HepG2 (cell line): ENCODE data around the gene MTARC1. TPM values are rescaled to one million over a fixed set of nuclear protein-coding genes. Genes with fewer than 3 reads are reported as not detected.
A peak's percentile ranks its signal among the peaks of the same experiment; 100 is the strongest.

ENCODE experiments used
- ARID5B ChIP-seq: IDR thresholded peaks from 2 replicates; pipeline ENCODE4 v1.4.0; 2020; ENCODE audit warnings: mild to moderate bottlenecking, missing genetic modification reagents
- BORCS8-MEF2B ChIP-seq: sonication (generic); formaldehyde crosslinking; IDR thresholded peaks from 2 replicates; pipeline ENCODE4 v1.8.0; 2022; ENCODE audit warnings: mild to moderate bottlenecking, missing genetic modification reagents
- EP300 ChIP-seq, 3 experiments: sonication (generic) in 1 of 3; formaldehyde crosslinking in 1 of 3; IDR thresholded peaks; 2 replicates each; pipeline versions ENCODE4 v1.5.1 to v1.6.1; 2011 to 2020; ENCODE audit warnings: low read depth in 2 of 3, low read length in 2 of 3, borderline replicate concordance in 1 of 3, improper control_type of control experiment in 1 of 3, mild to moderate bottlenecking in 1 of 3, missing genetic modification reagents in 1 of 3, moderate library complexity in 1 of 3
- GATAD2A ChIP-seq: IDR thresholded peaks from 2 replicates; pipeline ENCODE4 v1.6.1; 2016
- HNF4A ChIP-seq: sonication (generic); formaldehyde crosslinking; IDR thresholded peaks from 2 replicates; pipeline ENCODE4 v1.4.0; 2020; ENCODE audit warnings: missing genetic modification reagents
- KDM6A ChIP-seq: IDR thresholded peaks from 2 replicates; pipeline ENCODE4 v1.6.1; 2016; ENCODE audit warnings: low read depth
- KLF16 ChIP-seq, 2 experiments: sonication (generic) in 1 of 2; formaldehyde crosslinking in 1 of 2; IDR thresholded peaks; 2 replicates each; pipeline versions ENCODE4 v1.6.1 to v1.8.0; 2016 to 2023; ENCODE audit warnings: missing genetic modification reagents in 2 of 2, missing compliant biosample characterization in 1 of 2
- MIER3 ChIP-seq: IDR thresholded peaks from 2 replicates; pipeline ENCODE4 v1.6.1; 2016; ENCODE audit warnings: missing compliant biosample characterization, borderline replicate concordance
- NR2F2 ChIP-seq: IDR thresholded peaks from 2 replicates; pipeline ENCODE4 v1.6.1; 2012; ENCODE audit warnings: low read depth, inconsistent platforms, borderline replicate concordance
- RARA ChIP-seq: IDR thresholded peaks from 2 replicates; pipeline ENCODE4 v1.6.1; 2016; ENCODE audit warnings: missing genetic modification reagents, missing compliant biosample characterization
- RXRA ChIP-seq: sonication (generic); formaldehyde crosslinking; IDR thresholded peaks from 2 replicates; pipeline ENCODE4 v1.5.1; 2020; ENCODE audit warnings: missing genetic modification reagents
- SIX4 ChIP-seq: sonication (generic); formaldehyde crosslinking; IDR thresholded peaks from 2 replicates; pipeline ENCODE4 v1.4.0; 2020; ENCODE audit warnings: missing genetic modification reagents
- SOX5 ChIP-seq: IDR thresholded peaks from 2 replicates; pipeline ENCODE4 v1.6.1; 2016; ENCODE audit warnings: borderline replicate concordance
- TCF7 ChIP-seq: sonication (generic); IDR thresholded peaks from 2 replicates; pipeline ENCODE4 v1.6.1; 2016; ENCODE audit warnings: antibody characterized with exemption, low read depth
- TMF1 ChIP-seq: sonication (generic); formaldehyde crosslinking; IDR thresholded peaks from 2 replicates; pipeline ENCODE4 v1.8.1; 2022; ENCODE audit warnings: low read depth, missing genetic modification reagents
- ZMYM4 ChIP-seq: sonication (generic); formaldehyde crosslinking; IDR thresholded peaks from 2 replicates; pipeline ENCODE4 v1.8.1; 2023; ENCODE audit warnings: mild to moderate bottlenecking, missing genetic modification reagents
- ZNF3 ChIP-seq: IDR thresholded peaks from 2 replicates; pipeline ENCODE4 v1.7.0; 2017; ENCODE audit warnings: inconsistent platforms
- ZNF362 ChIP-seq: sonication (generic); formaldehyde crosslinking; IDR thresholded peaks from 2 replicates; pipeline ENCODE4 v1.4.0; 2020; ENCODE audit warnings: missing genetic modification reagents, mild to moderate bottlenecking, borderline replicate concordance
- ZNF547 ChIP-seq: sonication (generic); formaldehyde crosslinking; IDR thresholded peaks from 2 replicates; pipeline ENCODE4 v1.5.1; 2020; ENCODE audit warnings: mild to moderate bottlenecking, missing genetic modification reagents
- ZNF556 ChIP-seq: sonication (generic); formaldehyde crosslinking; IDR thresholded peaks from 2 replicates; pipeline ENCODE4 v1.4.0; 2020; ENCODE audit warnings: mild to moderate bottlenecking, missing genetic modification reagents, borderline replicate concordance
- ZNF674 ChIP-seq: sonication (generic); formaldehyde crosslinking; IDR thresholded peaks from 2 replicates; pipeline ENCODE4 v1.5.0; 2020; ENCODE audit warnings: low read depth, mild to moderate bottlenecking, missing genetic modification reagents
- polyA plus RNA-seq, 8 experiments: library from polyadenylated mRNA; depleted of rRNA in 3 of 8; stranded (reverse) in 7 of 8; unstranded in 1 of 8; fragments of >200 nt; fragmentation: Illumina TruSeq in 4 of 8; extraction: Trizol in 4 of 8; gene quantifications; 2 replicates each; pipeline versions ENCODE4 v1.2.1 to v1.2.3, GENCODE V29; 2011 to 2016; ENCODE audit warnings: low read depth in 4 of 8, missing spikeins in 1 of 8, mixed read lengths in 1 of 8; ENCODE audit not compliant: insufficient read depth in 1 of 8
- total RNA-seq, 5 experiments: library from RNA; depleted of rRNA; stranded (reverse); fragments of >200 nt; fragmentation: Illumina TruSeq; extraction: Trizol; gene quantifications; 2 replicates each; pipeline ENCODE4 v1.2.3, GENCODE V29; 2016; ENCODE audit warnings: low read depth in 1 of 5
- TF ChIP-seq, protein P1 (sequence below): sonication (generic); formaldehyde crosslinking; conservative IDR thresholded peaks from 2 replicates; pipeline ENCODE4 v1.4.0; 2020; ENCODE audit warnings: mild to moderate bottlenecking, missing genetic modification reagents, moderate library complexity

MTARC1 gene
- total and polyA plus RNA-seq, 2 of the 13 experiments (the other 11 are each of a cell fraction or from before 2014, with no cell fraction given) = 19.4 to 106 TPM

- TF ChIP-seq, protein P1, sequence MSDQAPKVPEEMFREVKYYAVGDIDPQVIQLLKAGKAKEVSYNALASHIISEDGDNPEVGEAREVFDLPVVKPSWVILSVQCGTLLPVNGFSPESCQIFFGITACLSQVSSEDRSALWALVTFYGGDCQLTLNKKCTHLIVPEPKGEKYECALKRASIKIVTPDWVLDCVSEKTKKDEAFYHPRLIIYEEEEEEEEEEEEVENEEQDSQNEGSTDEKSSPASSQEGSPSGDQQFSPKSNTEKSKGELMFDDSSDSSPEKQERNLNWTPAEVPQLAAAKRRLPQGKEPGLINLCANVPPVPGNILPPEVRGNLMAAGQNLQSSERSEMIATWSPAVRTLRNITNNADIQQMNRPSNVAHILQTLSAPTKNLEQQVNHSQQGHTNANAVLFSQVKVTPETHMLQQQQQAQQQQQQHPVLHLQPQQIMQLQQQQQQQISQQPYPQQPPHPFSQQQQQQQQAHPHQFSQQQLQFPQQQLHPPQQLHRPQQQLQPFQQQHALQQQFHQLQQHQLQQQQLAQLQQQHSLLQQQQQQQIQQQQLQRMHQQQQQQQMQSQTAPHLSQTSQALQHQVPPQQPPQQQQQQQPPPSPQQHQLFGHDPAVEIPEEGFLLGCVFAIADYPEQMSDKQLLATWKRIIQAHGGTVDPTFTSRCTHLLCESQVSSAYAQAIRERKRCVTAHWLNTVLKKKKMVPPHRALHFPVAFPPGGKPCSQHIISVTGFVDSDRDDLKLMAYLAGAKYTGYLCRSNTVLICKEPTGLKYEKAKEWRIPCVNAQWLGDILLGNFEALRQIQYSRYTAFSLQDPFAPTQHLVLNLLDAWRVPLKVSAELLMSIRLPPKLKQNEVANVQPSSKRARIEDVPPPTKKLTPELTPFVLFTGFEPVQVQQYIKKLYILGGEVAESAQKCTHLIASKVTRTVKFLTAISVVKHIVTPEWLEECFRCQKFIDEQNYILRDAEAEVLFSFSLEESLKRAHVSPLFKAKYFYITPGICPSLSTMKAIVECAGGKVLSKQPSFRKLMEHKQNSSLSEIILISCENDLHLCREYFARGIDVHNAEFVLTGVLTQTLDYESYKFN (CRISPR knock-in tag) = no peak
- TF ChIP-seq RARA (CRISPR knock-in tag) (peak; percentile 62), ZNF362 (CRISPR knock-in tag) (no peak), HNF4A (CRISPR knock-in tag) (peak; percentile 60), TMF1 (CRISPR knock-in tag) (no peak), SIX4 (CRISPR knock-in tag) (0 out of 2 replicates have a peak, but pooled peaks have one; percentile 52), ZNF556 (CRISPR knock-in tag) (no peak), GATAD2A (peak; percentile 84), MIER3 (CRISPR knock-in tag) (peak; percentile 48; the same call in 1 of the 2 replicates), BORCS8-MEF2B (CRISPR knock-in tag) (no peak), RXRA (CRISPR knock-in tag) (peak; percentile 44; the same call in 1 of the 2 replicates), TCF7 (peak; percentile 84), NR2F2 (no peak), ZMYM4 (CRISPR knock-in tag) (peak; percentile 55), ARID5B (peak; percentile 86), SOX5 (CRISPR knock-in tag) (peak; percentile 31; the same call in 1 of the 2 replicates), ZNF674 (no peak), ZNF3 (CRISPR knock-in tag) (peak; percentile 64; the same call in 1 of the 2 replicates), ZNF547 (CRISPR knock-in tag) (no peak), KLF16 (CRISPR knock-in tag; IDR thresholded peaks at IDR 0.05) (0 out of 4 replicates have a peak, but pooled peaks of 1 of the 2 experiments have one; percentile 27), KDM6A (CRISPR knock-in tag) (peak; percentile 56; the same call in 1 of the 2 replicates), EP300 (IDR thresholded peaks at IDR 0.05; ENCODE audit: low read depth in 2 of 2, low read length in 2 of 2) (peak in 1 of 2 experiments; percentile 72; a peak in 1 of 4 replicates), EP300 (CRISPR knock-in tag; IDR thresholded peaks at IDR 0.05; ENCODE audit: borderline replicate concordance) (peak; percentile 49; the same call in 1 of the 2 replicates)
These were observed 18.5 kb upstream of the MTARC1 start (continued) for GRCh38 chr1:220768126-220768601.
